Activated T-helper 2 cell treated with anti-CD3 and anti-CD28 coated beads, Interferon-gamma antibody, Interleukin-2, Interleukin-4, amounts not matched to agents 10 μg/mL and 5 μg/mL and 100 μg/mL, durations not matched to agents 14 hours and 24 hours and 36 hours (primary cell): ENCODE results near the gene HM13. TPM values are rescaled to one million over a fixed set of nuclear protein-coding genes. Genes with fewer than 3 reads are reported as not detected.
"Not testable (repeated sequence)": the region's sequence is repeated elsewhere in the genome, so short reads cannot be mapped to it uniquely, and the experiment has no call there.

ENCODE experiments used
- DNase-seq: peaks from one replicate; pipeline ENCODE4 v3.0.0; 2021; ENCODE audit warnings: low spot score
- H3K27ac Mint-ChIP-seq: one replicate; pipeline ENCODE4 v1.8.0; 2021; ENCODE audit warnings: mixed read lengths
- H3K27me3 Mint-ChIP-seq: one replicate; pipeline ENCODE4 v1.8.0; 2021; ENCODE audit warnings: low read depth, mixed read lengths
- H3K36me3 Mint-ChIP-seq: one replicate; pipeline ENCODE4 v1.8.0; 2021; ENCODE audit warnings: low read depth, mixed read lengths
- H3K4me1 Mint-ChIP-seq: one replicate; pipeline ENCODE4 v1.8.0; 2021; ENCODE audit warnings: low read depth, mixed read lengths
- H3K4me3 Mint-ChIP-seq: one replicate; pipeline ENCODE4 v1.8.0; 2021; ENCODE audit warnings: low read depth, mild to moderate bottlenecking, moderate library complexity, mixed read lengths
- H3K9me3 Mint-ChIP-seq: one replicate; pipeline ENCODE4 v1.8.0; 2021; ENCODE audit warnings: mixed read lengths
- intact Hi-C: fragments of 100-400 bp; cut with micrococcal nuclease; formaldehyde crosslinking; loops from one replicate; pipeline ENCODE4 v1.15.1; 2023
- total RNA-seq: library from RNA; stranded (reverse); gene quantifications from 2 replicates; pipeline ENCODE4 v1.2.3, GENCODE V29; 2022

HM13 gene
- total RNA-seq, 1 donor from 2014 or later: 184 TPM

GRCh38 chr20:31537890-31538289, 23.6 kb downstream of the HM13 start:
- Mint-ChIP-seq H3K4me1 (peaks cover 38% of the 10 kb centered on the region), H3K4me3 (no peak overlapping the region), H3K36me3 (peaks cover 77% of the 10 kb centered on the region), H3K27me3 (no peaks in the 10 kb centered on the region), H3K9me3 (no peaks in the 10 kb centered on the region), H3K27ac (peak overlapping the region; percentile 64)
- intact Hi-C loops: no loop called here
- no peak for DNase-seq

- DNase-seq: no peak
- H3K36me3 Mint-ChIP-seq: peaks cover 76% of the 10 kb centered on the region
- H3K27me3 Mint-ChIP-seq: no peaks in the 10 kb centered on the region
Observed at GRCh38 chr20:31538326-31538725, 24.1 kb downstream of the HM13 start.

GRCh38 chr20:31539636-31540035, 25.4 kb downstream of the HM13 start:
- H3K9me3 Mint-ChIP-seq, H3K4me3 Mint-ChIP-seq, DNase-seq, H3K27me3 Mint-ChIP-seq, H3K27ac Mint-ChIP-seq, intact Hi-C loops: not testable (repeated sequence)
- Mint-ChIP-seq H3K4me1 (peaks cover 45% of the 10 kb centered on the region), H3K36me3 (peaks cover 69% of the 10 kb centered on the region)

More at GRCh38 chr20:31538326-31538725, 24.1 kb downstream of the HM13 start:
- intact Hi-C loops: no loop called here
- H3K9me3 Mint-ChIP-seq: no peaks in the 10 kb centered on the region
- H3K27ac Mint-ChIP-seq: peak overlapping the region; percentile 64
- H3K4me1 Mint-ChIP-seq: peaks cover 40% of the 10 kb centered on the region
- no peak overlapping the region for H3K4me3 Mint-ChIP-seq

GRCh38 chr20:31540406-31540805, 26.2 kb downstream of the HM13 start:
- H3K36me3 Mint-ChIP-seq: peaks cover 70% of the 10 kb centered on the region

DNA sequence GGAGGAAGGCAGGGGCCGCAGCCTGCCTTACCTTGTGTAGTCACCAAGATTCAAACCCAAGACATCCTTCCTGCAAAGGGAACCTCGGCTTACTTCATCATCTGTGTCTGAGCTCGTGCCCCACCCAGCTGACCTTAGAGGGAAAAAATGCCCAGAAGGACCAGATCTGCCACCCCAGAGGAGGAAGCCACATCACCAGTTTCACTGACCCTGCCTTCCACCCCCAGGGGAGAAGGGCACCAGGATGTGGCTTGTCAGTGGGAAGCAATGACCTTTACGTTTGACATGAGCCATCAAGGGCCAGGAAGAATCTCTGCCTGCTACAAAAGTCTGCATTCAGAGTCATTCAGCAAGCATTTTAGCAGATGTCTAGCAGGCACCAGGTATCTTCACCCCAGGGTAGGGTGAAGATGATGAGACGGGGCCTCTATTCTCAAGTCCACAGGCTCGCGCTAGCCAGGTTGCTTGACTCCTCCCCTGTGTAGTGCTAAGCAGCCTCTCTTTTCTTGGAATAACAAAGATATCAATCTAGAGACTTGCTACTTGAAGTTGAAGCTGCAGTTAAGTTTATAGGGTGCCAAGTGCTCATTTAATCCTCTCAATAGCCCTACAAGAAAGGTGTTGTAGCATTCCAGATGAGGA, 28.1 kb downstream of the HM13 start:
- Mint-ChIP-seq H3K27ac (peak overlapping the region; percentile 82), H3K36me3 (peaks cover 62% of the 10 kb centered on the region), H3K27me3 (no peaks in the 10 kb centered on the region), H3K4me3 (peak overlapping the region; percentile 38), H3K4me1 (peaks cover 39% of the 10 kb centered on the region), H3K9me3 (no peaks in the 10 kb centered on the region)
- intact Hi-C loops: loop anchor here (1.0 kb wide), 1 partner anchor 28 kb away; the partner anchor contains the start of gene HM13
- DNase-seq: no peak

More at GRCh38 chr20:31540406-31540805, 26.2 kb downstream of the HM13 start:
- H3K4me1 Mint-ChIP-seq: peaks cover 45% of the 10 kb centered on the region
- peak overlapping the region; percentile 43 for H3K27ac Mint-ChIP-seq
- DNase-seq: no peak
- intact Hi-C loops: no loop called here
- H3K27me3 Mint-ChIP-seq: no peaks in the 10 kb centered on the region
- H3K4me3 Mint-ChIP-seq: no peak overlapping the region
- H3K9me3 Mint-ChIP-seq: no peaks in the 10 kb centered on the region

- intact Hi-C loops: loop anchor here (1.0 kb wide), 1 partner anchor 29 kb away; the partner anchor contains the start of gene HM13
- H3K4me1 Mint-ChIP-seq: peaks cover 33% of the 10 kb centered on the region
Observed at GRCh38 chr20:31542963-31543362, 28.7 kb downstream of the HM13 start.

GRCh38 chr20:31543966-31544598, 29.8 kb downstream of the HM13 start:
- H3K27me3 Mint-ChIP-seq: no peaks in the 10 kb centered on the region
- H3K27ac Mint-ChIP-seq: peak overlapping the region; percentile 73
- H3K36me3 Mint-ChIP-seq: peaks cover 62% of the 10 kb centered on the region
- no peaks in the 10 kb centered on the region for H3K9me3 Mint-ChIP-seq
- peaks cover 35% of the 10 kb centered on the region for H3K4me1 Mint-ChIP-seq
- intact Hi-C loops: no loop called here
- no peak overlapping the region for H3K4me3 Mint-ChIP-seq
- no peak for DNase-seq

More at GRCh38 chr20:31542963-31543362, 28.7 kb downstream of the HM13 start:
- no peak for DNase-seq
- H3K9me3 Mint-ChIP-seq: no peaks in the 10 kb centered on the region
- H3K27me3 Mint-ChIP-seq: no peaks in the 10 kb centered on the region
- no peak overlapping the region for H3K4me3 Mint-ChIP-seq
- H3K36me3 Mint-ChIP-seq: peaks cover 62% of the 10 kb centered on the region
- peak overlapping the region; percentile 82 for H3K27ac Mint-ChIP-seq

- Mint-ChIP-seq H3K27me3 (no peaks in the 10 kb centered on the region), H3K4me1 (peaks cover 34% of the 10 kb centered on the region), H3K9me3 (no peaks in the 10 kb centered on the region), H3K36me3 (peaks cover 64% of the 10 kb centered on the region), H3K4me3 (no peak overlapping the region), H3K27ac (peak overlapping the region; percentile 79)
- intact Hi-C loops: no loop called here
- DNase-seq: no peak
Observed at GRCh38 chr20:31544600-31544999, 30.4 kb downstream of the HM13 start.

GRCh38 chr20:31545621-31546040, 31.4 kb downstream of the HM13 start:
- DNase-seq, intact Hi-C loops: not testable (repeated sequence)
- H3K27ac Mint-ChIP-seq: peak overlapping the region; percentile 79

DNA sequence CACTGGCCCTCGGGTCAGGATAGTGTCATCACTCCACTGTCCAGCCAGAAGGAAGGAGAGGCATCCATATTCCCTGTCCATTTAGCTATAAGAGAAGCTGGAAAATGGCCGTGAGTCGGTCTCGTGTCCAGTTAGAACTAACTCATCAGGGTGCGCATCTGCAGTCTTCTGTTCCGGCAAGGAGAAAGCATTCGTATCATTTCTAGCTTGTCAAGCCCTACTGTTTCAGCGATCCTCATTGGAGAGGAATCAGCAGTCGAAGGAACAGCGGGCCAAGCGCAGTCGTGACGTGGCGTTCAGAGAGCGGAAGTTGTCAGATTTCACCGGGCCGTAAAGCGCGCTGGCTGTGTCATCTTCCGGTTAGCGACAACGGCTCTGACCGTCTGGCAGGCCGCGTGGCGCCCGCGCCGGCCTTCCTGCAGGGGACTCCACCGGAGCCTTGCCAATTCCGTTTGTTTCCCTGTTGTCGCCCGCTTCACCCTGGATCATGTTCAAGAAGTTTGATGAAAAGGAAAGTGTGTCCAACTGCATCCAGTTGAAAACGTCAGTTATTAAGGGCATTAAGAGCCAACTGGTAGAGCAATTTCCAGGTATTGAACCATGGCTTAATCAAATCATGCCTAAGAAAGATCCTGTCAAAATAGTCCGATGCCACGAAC, 32.9 kb downstream of the HM13 start:
- H3K36me3 Mint-ChIP-seq: peaks cover 74% of the 10 kb centered on the region
- no peaks in the 10 kb centered on the region for H3K9me3 Mint-ChIP-seq
- H3K4me1 Mint-ChIP-seq: peaks cover 23% of the 10 kb centered on the region
- no peaks in the 10 kb centered on the region for H3K27me3 Mint-ChIP-seq
- peak; percentile 79 for DNase-seq
- H3K4me3 Mint-ChIP-seq: peak overlapping the region; percentile 85
- intact Hi-C loops: no loop called here
- peak overlapping the region; percentile 99 for H3K27ac Mint-ChIP-seq

More at GRCh38 chr20:31545621-31546040, 31.4 kb downstream of the HM13 start:
- H3K9me3 Mint-ChIP-seq, H3K27me3 Mint-ChIP-seq: not testable (repeated sequence)
- Mint-ChIP-seq H3K36me3 (peaks cover 64% of the 10 kb centered on the region), H3K4me3 (peak overlapping the region; percentile 30), H3K4me1 (peaks cover 31% of the 10 kb centered on the region)

- no peak for DNase-seq
- intact Hi-C loops: no loop called here
- H3K4me1 Mint-ChIP-seq: peaks cover 17% of the 10 kb centered on the region
Observed at GRCh38 chr20:31547720-31548298, 33.6 kb downstream of the HM13 start.

GRCh38 chr20:31548820-31549512, 34.7 kb downstream of the HM13 start:
- Mint-ChIP-seq H3K4me1 (peaks cover 12% of the 10 kb centered on the region), H3K27ac (peak overlapping the region; percentile 59), H3K4me3 (peak overlapping the region; percentile 85), H3K36me3 (peaks cover 70% of the 10 kb centered on the region), H3K27me3 (no peaks in the 10 kb centered on the region), H3K9me3 (no peaks in the 10 kb centered on the region)
- DNase-seq: no peak
- intact Hi-C loops: no loop called here

More at GRCh38 chr20:31547720-31548298, 33.6 kb downstream of the HM13 start:
- H3K27ac Mint-ChIP-seq: peak overlapping the region; percentile 99
- H3K27me3 Mint-ChIP-seq: no peaks in the 10 kb centered on the region
- peaks cover 73% of the 10 kb centered on the region for H3K36me3 Mint-ChIP-seq
- H3K4me3 Mint-ChIP-seq: peak overlapping the region; percentile 85
- no peaks in the 10 kb centered on the region for H3K9me3 Mint-ChIP-seq
